GM13976 (cell line): ENCODE data around the gene JOSD1.

Experiments
- DNase-seq: peaks from one replicate; pipeline ENCODE4 v3.0.0; 2012; ENCODE audit warnings: low spot score
- CTCF ChIP-seq: IDR thresholded peaks from 2 replicates; pipeline ENCODE4 v1.5.1; 2012; ENCODE audit warnings: borderline replicate concordance, mild to moderate bottlenecking; ENCODE audit not compliant: insufficient read depth; ENCODE audit errors: extremely low read depth, missing control alignments, control extremely low read depth
- in situ Hi-C: fragments of 300-500 bp; cut with MboI; formaldehyde crosslinking; loops from one replicate; pipeline ENCODE4 v1.12.0; 2022; ENCODE audit warnings: low sequenced_read_pairs, mixed read lengths, inconsistent platforms; ENCODE audit not compliant: unreplicated experiment

The JOSD1 gene

GRCh38 chr22:38700789-38701628, at the start of gene JOSD1:
Gene JOSD1 (minus strand): TSS chr22:38700943. CDS start chr22:38699987, 956 bp downstream.
- in situ Hi-C loops: no loop called here
- no peak for TF ChIP-seq CTCF
- DNase-seq: peak; percentile 97

GRCh38 chr22:38750104-38750503, 49.4 kb upstream of the JOSD1 start:
- no peak for TF ChIP-seq CTCF
- DNase-seq: no peak
- in situ Hi-C loops: no loop called here

DNA sequence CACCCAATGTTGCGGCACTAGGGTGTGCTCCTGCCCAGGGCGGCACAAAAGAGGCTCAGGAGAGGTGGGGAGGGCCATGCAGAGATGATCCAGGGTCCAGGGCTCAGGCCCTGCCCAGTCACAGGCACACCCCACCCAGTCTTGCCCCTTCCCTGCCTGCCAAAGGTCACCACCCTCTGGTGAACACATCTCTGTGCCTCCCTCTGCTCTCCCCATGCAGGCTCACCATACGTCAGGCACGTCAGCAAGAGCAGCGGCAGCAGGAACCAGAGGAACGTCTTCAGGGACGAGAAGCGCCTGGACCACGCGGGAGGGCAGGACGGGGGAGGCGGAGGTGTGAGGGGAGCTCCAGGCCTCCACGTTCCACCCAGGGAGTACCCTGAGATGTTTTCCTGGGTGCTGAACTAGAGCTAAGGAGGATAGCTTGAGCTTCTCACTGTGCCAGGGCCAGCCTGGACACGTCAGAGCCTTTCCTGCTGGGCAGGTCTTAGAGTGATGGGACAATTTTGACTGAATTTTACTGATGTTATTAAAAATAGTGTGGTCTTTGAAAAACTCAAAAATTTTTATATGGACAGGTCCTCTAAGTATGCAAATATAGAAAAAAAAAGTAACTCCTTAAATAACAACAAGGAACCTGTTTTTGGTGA, 47.9 kb upstream of the JOSD1 start:
- no peak for TF ChIP-seq CTCF
- in situ Hi-C loops: no loop called here
- DNase-seq: no peak

DNA sequence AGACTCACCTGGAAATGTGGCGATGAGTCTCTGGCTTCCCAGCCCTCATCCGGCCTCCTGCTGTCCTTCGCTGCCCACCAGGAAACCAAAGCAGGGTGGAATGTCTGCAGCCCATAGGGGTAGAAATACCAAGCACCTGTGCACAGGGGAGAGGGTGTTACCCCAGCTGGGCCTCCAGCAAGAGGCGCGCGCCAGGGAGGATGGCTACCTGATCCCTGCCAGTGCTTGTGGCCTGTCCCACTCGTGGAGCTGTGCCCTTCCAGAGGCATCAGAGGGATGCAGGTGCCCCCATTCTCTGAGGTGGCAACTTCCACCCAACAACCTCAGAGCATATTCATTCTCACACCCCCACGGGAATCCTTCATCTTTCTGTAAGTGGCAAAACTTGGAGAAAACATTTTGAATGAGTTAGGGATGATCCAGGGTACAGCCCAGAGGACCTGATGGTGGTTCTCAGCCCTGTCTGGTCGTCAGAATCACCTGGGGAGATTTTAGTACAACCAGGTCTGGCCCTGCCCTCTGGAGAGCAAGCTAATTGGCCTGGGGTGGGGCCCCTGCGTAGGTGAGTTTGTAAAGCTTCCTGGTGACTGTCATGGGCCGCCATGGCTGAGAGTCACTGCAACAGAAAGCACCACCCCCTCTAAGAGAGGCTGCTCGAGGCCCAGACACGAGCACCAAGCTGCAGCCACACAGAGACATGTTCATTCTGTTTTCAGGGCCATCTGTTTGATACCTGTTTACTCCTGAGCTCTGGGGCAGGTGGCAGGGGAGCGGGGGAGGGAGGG, 45.1 kb upstream of the JOSD1 start:
- in situ Hi-C loops: no loop called here
- DNase-seq: no peak
- TF ChIP-seq CTCF: no peak

DNA sequence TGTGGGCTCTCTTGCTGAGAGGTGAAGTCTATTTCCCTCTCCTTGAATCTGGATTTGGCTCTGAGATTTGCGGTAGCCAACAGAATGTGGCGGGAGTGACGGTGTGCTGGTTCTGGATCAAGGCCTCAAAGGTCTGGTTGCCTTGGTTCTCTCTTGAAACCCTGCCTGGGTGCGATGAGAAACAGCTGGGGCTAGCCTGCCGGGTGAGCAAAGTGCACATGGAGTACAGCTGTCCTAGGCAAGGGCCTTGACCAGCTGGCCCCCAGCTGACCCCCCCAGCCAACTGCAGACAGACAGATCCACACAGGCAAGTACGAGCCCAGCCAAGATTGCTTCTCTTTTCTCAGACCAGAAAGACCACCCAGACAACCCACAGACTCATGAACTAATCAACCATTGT, 44.2 kb upstream of the JOSD1 start:
- in situ Hi-C loops: no loop called here
- no peak for DNase-seq
- no peak for TF ChIP-seq CTCF

DNA sequence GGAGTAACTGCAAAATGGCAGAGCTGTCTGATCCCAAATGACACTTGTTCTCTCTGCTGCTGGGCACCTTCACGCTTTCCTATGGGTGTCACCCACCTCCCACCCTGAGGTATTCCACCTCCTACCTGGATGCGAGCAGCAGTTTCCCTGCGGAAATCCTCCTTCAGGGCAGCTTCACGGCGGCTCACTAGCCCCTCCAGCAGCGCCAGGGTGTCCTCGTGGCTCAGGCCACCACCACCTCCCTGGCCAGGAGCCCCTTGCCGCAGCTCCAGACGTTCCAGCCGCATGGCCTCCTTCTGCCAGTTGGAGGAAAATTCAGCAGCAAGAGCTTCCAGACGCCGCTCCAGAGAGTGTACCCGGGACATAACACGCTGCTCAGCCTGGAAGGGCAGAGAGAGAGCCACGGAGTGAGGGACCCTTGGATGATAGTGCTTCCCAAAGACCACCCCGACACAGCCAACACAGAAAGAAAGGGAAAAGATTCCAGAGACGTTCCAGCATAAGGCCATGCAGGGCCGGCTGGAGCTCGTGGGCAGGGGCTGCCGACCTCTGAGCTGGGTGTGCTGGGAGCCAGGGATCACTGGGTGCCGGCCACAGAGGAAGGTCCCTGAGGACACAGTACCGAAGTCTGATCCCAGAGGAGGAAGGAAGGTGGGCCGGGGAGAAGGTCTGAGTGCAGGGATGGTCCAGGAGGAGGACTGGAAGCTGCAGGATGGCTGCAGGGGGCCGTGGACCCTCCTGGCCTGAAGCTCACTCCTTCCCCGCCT, 41.6 kb upstream of the JOSD1 start:
- no peak for TF ChIP-seq CTCF
- no peak for DNase-seq
- in situ Hi-C loops: no loop called here
